Kidney capillary endothelial cell (primary cell): ENCODE measurements around the gene PFKP.
"Not testable (repeated sequence)": the region's sequence is repeated elsewhere in the genome, so short reads cannot be mapped to it uniquely, and the experiment has no call there.

Source experiments
- DNase-seq: peaks from one replicate; pipeline ENCODE4 v3.0.0-alpha.2; 2018; ENCODE audit warnings: low spot score

PFKP gene

DNA sequence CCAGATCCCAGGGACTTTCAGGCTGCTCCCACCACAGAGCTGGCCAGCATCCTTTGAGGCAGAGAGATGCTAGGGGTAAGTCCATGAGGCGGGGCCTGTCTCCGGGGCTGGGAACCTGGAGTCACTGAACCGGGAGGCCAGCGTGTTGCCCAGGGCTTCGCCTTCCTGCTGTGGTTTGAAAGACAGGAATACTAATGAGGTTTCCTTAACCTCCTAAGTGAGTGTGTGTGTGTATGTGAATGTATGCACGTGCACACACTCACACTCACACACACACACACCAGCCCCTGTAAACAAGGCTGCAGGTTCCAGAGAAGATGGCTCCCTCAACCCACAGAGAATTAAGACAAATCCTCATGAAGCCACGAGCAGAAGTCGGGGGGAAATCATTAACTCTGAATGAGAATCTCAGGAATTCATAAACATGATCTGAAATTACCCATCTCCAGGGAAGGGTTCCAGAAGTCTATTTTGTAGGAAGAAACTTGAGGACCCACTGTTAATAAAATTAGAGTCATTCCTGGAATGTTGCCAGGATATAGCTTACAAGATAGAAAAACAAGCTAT, 20.3 kb upstream of the PFKP start:
- no peak for DNase-seq

DNA sequence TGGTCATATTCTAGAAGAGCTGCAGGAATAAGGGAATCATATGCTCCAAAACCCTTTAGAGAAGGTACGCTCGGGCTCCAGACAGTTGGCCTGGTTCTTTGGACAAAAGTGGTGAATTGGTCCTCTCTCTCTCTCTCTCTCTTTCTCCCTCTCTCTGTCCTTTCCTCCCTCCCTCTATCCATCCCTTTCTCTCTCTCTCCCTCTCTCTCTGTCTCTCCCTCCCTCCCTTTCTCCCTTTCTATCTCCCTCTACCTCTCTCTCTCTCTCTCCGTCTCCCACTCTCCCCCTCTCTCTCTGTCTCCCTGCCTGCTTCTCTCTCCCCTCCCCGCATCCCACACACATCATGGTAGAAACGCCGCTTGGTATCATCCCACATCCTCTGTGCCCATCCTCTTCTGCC, 19.8 kb upstream of the PFKP start:
- DNase-seq = no peak

DNA sequence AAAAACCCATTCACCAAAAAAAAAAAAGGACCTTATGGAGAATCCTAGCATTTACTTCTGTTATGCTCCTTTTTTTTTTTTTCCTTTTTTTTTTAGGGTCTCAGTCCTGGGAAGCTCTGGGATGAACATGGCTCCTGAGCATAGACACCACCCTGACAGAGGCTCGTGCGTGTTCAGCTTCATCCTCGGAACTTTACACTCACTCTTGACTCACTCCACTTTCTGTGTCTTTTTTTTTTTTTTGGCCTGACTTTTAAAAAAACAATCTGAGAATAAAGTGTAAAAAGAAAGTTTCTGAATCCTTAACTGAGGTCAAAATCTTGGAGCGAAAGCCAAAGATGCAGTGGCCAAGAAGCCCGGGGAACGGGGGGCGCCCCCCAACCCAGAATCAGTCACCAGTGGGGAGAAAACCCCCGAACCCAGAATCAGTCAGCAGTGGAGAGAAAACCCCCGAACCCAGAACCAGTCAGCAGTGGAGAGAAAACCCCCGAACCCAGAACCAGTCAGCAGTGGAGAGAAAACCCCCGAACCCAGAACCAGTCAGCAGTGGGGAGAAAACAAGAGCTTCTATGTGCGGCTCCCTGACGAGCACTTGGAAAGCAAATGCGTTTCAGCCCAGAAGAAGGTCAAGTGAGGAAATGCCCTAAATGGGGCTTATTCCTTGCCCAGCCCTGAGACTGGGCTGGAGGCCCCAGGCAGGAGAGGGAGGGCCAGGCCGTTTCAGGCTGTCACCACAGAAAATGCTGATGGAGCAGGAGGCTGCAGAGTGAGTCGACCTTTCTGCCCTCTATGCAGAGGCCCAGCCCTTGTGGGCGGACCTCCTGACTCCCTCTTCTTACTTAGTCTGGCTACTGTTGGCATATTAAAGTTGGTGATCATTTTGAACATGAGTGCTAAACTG, 19.0 kb upstream of the PFKP start:
- no peak for DNase-seq

DNA sequence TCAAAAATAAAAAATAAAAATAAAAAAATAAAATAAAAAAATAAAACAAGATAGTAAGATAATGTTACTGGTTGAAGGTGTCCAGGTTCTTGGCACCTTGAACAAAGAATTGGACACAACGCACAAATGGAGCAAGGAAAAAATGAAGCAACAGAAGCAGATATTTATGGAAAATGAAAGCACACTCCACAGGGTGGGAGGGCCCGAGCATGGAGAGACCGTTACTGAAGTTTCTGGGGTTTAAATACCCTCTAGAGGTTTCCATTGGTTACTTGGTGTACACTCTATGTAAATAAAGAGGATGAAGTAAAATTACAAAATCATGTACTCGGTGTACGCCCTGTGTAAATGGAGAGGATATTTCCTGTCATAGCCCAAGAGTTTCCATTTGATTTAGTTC, 15.7 kb upstream of the PFKP start:
- DNase-seq = no peak

DNA sequence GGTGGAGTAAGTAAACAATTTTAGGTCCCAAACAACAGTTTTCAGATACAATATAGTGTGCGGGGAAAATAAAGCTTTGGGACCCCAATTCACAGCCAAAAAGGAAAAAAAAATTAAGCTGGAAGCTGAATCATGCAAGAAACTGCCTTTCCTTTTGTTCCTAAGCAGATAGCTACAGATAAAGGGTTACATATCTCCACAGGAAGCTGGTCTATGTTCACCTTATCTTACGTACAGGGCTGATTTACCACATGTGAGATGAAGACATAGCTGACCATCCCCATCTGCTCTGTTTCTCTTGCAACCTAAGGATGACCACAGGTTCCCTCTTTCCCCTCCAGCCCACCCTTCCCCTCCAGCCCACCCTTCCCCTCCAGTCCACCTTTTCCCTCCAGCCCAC, 14.2 kb upstream of the PFKP start:
- no peak for DNase-seq

DNA sequence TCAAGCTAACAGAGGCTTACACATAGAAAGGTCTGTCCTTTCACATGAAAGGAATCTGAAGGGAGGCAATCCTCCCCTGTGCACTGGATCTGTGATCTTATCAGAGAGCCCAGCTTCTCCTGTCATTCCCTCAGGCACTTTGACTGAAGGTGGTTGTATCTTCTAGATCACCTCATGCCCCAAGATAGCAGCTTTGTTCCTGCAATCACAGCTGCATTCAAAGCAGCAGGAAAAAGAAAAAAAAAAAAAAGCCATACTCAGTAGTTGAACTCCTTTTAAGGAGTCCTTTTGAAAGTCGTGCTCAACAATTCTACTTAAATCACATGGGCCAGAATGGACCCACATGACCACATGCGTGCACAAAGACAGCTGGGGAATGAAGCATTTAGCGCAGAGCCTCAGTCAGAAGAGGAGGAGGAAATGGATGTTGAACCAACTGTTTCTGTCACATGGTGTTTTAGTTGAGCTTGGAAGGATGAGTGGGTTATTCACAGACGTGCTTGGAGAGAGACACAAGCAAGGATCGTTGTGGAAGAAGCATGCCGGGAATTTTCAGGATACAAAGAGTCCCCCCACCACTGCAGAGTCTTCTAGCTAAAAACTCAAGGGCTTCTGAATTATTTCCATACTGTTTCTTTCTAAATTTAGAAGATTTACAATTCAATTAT, 13.0 kb upstream of the PFKP start:
- no peak for DNase-seq

DNA sequence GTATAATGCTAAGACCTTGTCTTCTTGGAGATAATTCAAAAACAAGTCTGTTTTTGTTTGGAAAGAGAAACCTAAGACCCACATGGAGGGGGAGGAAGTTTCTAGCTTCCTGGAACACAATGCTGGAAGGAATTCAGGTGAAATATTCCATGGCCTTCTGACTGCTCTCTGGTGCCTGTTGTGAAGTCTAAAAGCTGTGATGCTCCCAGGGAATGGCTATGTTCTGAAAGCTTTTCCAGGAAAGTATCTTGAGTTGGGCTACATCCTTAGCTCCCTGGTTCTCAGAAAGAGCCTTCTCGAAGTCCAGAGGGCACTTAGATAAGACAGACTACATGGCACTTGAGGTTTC, 12.5 kb upstream of the PFKP start:
- no peak for DNase-seq

- no peak for DNase-seq
Measured at GRCh38 chr10:3056280-3057037, 10.9 kb upstream of the PFKP start.

DNA sequence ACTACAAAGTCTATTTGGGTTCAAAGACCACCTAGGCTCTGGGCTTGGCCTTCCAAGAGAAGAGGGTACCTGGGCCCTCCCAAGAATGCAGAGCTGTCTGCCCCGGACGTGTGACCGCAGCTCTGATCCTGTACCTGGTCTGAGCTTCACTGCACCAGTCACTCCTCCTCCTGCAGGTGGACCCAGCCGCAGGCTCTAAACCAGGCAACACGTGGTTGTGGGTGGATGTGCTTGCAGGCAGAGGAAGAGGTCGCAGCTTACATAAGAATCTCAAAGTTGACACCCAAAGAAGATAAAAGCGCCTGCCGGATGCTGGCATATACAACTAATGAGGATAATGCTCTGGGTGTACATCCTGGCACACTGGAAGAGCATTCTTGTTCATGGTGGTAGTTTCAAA, 9.4 kb upstream of the PFKP start:
- no peak for DNase-seq

DNA sequence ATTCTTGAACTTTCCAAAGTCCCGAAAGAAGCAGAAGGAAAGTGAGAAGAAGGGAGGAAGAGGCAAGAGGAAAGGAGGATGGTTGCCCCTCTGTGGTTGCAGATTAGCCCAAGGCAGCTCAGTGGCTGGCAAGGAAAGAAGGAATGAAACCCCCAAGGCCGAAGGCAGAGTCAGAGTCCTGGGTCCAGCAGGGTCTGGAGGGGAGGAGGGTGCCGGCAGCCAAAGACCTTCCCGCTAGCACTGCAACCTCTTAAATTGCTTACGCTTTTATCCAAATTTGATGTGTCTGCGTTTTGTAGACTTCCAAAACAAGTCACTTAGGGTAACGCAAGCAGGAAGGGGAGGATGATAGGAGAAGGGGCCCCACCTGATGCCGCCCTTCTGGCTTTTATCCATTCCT, 7.4 kb upstream of the PFKP start:
- DNase-seq = no peak

- no peak for DNase-seq
Measured at GRCh38 chr10:3060481-3060889, 6.9 kb upstream of the PFKP start.

- not testable (repeated sequence) for DNase-seq
Measured at GRCh38 chr10:3061323-3061898, 5.9 kb upstream of the PFKP start.

- no peak for DNase-seq
Measured at GRCh38 chr10:3062502-3063186, 4.7 kb upstream of the PFKP start.

GRCh38 chr10:3064423-3064822, 2.9 kb upstream of the PFKP start:
- no peak for DNase-seq

DNA sequence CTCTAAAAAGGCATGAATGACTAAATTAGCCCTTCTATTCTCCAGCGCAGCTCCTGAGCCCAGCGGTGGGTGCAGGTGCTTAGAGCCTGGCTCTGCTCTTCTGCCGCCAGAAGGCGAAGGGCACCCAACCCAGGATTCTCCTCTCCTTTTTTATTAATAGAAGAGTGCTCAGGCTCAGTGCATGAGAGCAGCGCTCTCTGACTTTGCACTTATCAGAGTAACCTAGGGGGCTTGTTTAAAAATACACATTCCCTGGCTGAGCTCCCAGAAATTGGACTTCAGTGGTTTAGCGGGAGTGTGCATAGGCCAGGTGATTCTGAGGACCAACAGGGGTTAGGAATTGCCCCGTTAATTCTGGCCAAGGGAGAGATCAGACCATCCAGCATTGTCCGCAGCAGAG, 1.7 kb upstream of the PFKP start:
- no peak for DNase-seq

GRCh38 chr10:3066317-3067117, 831 bp upstream of the PFKP start:
- DNase-seq = no peak

DNA sequence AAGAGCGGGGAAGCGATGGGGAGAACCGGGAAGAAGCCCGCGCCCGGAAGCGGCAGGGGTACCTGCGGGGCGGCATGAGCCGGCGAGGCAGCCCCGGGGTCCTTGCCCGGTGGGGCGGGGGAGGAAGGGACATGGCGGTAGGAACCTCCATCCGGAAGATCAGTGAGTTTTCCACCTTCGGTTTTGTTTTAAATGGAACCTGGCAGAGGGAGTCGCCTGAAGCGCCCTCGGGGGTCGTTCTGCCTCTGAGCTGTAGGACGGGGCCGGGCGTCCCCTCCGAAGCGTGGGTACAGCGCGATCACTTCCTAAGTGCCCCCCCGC, 471 bp downstream of the PFKP start:
- no peak for DNase-seq

DNA sequence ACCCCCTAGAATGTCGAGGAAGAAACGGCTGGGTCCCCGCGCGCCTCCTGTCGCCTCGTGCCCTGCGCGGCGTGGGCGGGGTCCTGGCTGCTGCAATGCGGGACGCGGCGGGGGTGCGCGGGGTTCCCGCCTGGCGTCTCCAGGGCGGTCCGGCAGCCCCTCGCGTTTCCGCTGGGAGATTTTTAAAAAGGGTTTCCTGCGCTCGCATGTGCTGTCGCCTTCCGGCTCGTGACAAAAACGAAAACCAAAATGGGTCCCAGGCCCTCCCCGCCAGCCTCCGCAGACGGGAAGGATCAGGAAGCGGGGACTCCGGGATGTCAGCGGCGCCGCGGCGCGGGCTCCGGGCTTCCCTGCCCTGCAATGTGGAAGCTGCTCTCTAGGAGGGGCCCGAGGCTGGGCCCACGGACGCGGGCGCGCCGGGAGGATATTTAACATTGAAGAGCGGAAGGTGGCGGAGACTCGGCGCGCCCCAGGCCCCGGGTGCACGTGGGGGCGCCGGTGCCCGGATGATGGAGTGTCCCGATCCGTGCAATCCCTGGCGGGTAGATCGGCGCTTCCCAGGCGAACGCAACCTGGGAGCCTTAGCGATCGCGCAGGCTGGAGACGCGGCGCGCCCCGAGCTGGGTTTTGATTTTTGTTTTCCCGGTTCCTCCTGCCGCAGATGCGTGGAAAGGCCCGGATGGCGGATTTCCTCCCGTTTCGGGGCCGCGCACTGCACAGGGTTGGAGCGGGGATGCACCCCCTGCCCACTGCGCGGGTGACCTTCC, 1.0 kb downstream of the PFKP start:
- DNase-seq = peak; percentile 70

DNA sequence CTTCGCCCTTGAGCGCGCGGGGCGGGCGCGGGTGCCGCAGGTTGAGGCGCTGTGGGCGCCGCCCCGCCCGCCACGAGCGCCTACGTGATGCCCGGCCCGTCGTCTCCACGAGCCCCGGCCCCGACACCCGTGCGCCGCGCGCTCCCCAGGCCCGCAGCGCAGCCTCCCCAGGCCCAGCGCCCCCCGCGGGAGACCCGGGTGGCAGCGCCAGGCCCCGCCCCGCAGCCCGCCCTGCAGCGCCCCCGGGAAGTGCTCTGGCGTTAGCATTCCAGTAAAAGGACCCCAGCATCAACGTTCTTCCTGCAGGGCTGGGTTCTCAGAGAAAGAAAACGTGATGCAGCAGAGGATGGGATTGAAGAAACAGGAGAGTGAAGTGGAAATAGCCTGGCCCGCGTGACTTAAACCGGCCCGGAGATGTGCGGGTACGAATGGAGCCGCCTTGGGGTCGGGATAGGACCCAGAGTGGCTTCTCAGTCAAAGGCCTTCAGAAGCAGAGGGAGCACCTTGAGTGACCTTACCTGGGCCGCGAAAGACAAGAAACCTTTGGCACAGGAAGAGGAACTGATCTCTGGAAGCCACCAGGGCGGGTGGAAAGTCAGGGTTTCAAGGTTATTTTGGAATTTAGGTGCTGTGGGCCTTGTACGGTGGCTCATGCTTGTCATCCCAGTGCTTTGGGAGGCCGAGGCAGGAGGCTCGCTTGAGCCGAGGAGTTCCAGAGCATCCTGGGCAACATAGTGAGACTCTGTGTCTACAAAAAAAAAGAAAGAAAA, 1.8 kb downstream of the PFKP start:
- no peak for DNase-seq
